NCI-H2171 (cell line): ENCODE results near the gene ANKS1A.

Experiments used
- DNase-seq: peaks from one replicate; lab custom pipeline; 2025; lab: John Stamatoyannopoulos, UW

Gene ANKS1A

DNA sequence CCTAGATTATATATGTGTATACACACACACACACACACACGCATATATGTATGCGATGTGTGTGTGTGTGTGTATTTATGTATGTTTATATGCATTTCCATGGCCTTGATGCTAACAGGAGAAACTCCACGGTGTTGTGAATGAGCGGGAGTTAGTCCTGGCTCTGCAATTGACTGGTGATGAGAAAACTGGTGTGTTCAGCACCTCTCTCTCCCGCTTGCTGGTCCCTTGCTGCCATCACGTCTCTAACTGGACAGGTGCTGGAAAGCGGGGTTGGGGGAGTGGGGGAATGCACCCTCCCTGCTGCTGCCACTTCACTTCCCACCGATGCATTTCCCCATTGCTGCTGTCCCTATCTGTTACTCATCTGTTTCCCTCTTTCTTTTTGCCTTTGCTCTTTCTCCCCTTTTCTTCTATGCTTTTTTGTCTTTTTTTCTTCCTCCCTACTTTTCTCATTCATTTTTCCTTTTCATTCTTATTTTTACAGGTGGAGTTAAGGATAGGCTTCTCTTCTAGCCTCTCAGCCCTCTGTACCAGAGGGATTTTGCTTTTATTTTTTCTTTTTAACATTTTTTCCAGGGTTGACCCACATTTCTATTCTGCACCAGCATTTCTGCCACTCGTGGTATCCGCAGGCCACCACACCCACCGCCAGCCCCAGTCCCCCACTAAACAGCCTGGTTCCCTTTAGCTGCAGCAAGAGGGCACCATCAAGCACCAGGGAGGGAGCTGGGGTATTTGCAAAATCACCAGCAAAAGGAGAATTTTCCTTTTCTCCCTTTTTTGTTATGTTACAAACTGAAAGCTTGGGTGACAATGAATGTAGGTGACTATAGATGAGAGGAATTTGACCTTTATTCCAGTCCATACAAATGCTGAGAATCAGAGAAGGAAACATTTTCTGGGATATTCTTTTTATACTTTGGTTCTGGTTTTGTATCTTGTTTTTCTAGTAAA lies 136.5 kb downstream of the ANKS1A start:
- no peak for DNase-seq

- no peak for DNase-seq
These were observed 137.6 kb downstream of the ANKS1A start for GRCh38 chr6:35026434-35027222.

GRCh38 chr6:35027807-35028206 lies 138.8 kb downstream of the ANKS1A start:
- DNase-seq: no peak

- no peak for DNase-seq
These were observed 140.0 kb downstream of the ANKS1A start for GRCh38 chr6:35028781-35029769.

DNA sequence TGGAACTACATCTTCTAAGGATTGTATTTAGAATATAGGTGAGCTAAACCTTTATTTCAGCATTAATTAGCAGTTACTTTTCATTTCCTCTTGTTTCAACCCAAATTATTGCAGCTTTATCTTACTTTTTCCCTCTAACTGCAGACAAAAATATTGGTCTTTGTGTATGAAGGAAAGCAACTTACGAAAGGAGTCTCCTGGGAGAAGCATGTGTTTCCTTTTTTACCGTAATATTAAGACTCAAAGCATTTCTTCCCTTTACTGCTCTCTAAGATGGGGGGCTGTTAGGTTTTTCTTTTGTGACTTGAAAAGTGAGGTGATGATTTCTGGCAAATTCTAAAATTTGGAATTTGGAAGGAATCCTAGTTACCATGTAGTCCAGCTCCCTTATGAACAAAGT lies 141.0 kb downstream of the ANKS1A start:
- no peak for DNase-seq

- no peak for DNase-seq
These were observed 142.8 kb downstream of the ANKS1A start for GRCh38 chr6:35031611-35032529.

GRCh38 chr6:35033683-35034082 lies 144.6 kb downstream of the ANKS1A start:
- no peak for DNase-seq

- no peak for DNase-seq
These were observed 145.5 kb downstream of the ANKS1A start for GRCh38 chr6:35034411-35035191.

- DNase-seq: no peak
These were observed 146.5 kb downstream of the ANKS1A start for GRCh38 chr6:35035481-35036030.

DNA sequence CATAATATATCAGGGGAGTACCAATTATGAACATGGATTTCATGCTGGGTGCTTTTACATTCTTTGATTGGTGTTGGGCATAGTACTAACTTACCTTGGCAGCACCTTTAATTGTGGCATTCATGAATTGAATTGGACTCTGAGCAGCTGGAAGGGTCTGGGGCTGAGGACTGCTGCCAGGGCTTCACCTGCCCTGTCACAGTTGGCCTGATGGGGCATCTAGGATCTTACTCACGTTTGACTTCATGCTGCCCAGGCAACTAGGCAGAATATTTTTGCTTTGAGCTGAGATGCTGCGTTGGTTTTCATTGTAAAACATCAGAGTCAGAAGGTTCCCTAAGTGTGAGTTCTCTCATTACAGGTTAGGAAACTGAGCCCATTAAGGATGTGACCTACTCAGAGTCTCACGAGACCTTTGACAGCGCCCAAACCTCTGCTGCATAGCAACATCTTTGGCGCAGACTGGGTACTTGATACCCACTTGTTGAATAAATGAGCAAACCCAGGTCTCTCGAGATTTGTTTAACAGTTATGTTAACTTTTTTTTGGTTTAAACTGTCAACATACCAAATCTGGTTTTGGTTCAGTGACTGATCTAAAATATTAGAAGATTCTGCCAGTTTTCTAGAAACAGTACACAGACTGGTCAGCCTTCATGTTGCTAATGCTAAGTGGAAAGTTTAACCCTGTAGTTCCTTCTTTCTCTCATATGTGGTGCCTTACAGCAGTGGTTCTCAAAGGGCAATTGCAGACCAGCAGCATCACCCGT lies 147.2 kb downstream of the ANKS1A start:
- peak; percentile 18 for DNase-seq

DNA sequence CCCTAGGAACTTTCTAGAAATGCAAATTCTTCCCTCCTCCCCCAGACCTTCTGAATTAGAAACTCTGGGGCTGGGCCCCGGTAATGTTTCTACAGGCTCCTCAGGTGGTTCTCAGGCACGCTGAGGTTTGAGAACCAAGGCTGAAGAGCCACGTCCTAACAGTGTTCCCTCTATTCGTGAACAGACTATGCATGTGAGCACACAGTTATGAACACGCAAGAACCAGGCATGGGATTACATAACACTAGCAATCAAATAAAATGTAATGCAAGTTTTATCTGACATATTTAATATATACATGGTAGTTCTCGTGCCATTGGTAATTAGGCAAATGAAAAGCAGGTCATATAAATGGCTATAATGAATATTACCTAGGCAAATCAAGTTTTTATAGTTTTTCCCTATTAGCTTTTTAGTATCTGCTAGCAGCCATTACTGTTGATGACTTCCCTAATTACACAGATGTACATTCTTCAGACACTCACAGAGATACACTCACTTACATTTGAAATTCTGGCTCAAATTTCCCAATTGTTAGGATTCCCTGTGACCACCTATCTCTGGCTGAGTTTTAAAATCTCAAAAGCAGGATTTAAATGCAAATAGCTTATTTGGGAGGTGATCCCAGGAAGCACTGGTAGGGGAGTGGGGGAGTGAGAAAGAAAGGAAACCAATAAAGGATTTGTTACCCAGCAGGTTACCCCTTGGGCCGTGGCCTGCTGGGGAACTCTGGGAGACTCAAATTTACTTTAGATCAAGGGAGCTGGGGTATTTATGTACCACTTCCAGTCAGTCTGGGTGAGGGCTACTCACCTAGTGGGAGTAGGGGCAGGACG lies 148.0 kb downstream of the ANKS1A start:
- DNase-seq: no peak

GRCh38 chr6:35037664-35038038 lies 148.6 kb downstream of the ANKS1A start:
- DNase-seq: peak; percentile 72

- no peak for DNase-seq
These were observed 149.0 kb downstream of the ANKS1A start for GRCh38 chr6:35038076-35038475.

DNA sequence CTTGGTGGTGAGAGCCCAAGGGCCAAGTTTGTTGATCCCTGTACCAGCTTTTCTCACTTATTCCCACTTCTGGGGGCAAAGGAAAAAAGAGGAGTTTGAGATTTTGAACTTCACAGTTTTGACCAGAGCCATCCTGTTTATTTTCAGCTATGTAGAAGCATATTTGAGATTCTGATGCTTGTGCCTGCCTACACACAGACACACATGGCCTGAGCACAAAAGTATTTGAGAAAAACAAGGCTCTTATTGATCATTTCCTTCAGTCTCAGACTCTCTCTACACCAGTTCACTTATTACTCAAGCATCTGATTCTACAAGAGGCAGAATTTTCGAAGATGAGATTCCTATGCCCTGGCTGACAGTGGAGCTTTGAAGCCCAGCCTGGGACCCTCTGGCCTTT lies 151.3 kb downstream of the ANKS1A start:
- no peak for DNase-seq

DNA sequence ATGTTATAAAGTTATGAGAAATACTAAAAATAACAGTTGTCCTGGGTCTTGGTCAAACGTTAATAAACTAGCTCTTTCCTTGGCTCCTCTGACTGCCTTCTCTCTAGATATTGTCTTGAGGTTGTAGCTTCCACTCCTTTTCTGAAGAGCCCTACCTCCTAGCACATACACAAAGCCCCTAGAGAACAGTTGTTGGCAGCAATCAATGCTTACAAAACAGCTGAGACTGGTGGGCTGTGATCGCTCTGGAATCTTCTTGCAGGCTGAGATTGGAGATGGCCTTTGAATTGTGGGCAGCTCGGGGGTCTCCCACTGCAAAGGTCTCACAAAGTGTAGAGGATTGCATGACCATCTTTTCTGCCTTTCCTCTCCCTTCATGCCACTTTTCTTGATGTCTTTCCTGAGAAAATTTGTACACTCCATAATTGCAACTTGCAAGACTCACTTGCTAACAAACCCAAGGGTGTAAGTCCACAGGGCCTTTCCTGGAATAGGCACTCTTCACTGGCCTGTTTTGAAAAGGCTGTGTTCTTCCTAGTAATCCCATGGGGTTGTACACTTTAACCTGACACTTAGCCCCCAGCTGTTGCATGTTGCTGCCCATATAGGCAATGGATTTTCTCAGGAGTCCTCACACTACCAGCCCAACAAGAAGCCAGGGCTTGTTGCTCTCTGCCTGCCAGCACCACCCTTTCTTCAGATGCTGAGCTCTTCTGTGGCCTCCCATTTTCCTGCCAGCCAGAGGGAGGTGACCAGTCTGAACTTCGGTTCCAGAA lies 152.2 kb downstream of the ANKS1A start:
- no peak for DNase-seq

GRCh38 chr6:35042031-35042815 lies 153.2 kb downstream of the ANKS1A start:
- DNase-seq: no peak
